Measurements from ENCODE around the gene PI3.

DNA sequence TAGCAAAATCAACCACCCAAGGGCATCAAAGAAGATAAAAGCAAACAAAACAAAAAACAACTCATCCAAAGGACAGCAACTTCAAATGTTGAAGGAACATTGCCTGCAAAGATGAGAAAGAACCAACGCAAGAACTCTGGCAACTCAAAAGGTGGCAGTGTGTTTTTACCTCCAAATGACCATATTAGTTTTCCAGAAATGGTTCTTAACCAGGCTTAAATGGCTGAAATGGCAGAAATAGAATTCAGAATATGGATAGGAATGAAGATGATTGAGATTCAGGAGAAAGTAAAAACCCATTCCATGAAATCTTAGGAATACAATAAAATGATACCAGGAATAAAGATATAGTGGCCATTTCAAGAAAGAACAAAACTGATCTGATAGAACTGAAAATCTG, 9.8 kb upstream of the PI3 start:
- TF ChIP-seq, protein P1, sequence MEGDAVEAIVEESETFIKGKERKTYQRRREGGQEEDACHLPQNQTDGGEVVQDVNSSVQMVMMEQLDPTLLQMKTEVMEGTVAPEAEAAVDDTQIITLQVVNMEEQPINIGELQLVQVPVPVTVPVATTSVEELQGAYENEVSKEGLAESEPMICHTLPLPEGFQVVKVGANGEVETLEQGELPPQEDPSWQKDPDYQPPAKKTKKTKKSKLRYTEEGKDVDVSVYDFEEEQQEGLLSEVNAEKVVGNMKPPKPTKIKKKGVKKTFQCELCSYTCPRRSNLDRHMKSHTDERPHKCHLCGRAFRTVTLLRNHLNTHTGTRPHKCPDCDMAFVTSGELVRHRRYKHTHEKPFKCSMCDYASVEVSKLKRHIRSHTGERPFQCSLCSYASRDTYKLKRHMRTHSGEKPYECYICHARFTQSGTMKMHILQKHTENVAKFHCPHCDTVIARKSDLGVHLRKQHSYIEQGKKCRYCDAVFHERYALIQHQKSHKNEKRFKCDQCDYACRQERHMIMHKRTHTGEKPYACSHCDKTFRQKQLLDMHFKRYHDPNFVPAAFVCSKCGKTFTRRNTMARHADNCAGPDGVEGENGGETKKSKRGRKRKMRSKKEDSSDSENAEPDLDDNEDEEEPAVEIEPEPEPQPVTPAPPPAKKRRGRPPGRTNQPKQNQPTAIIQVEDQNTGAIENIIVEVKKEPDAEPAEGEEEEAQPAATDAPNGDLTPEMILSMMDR (IDR thresholded peaks at IDR 0.05): no peak
- TF ChIP-seq POLR2A (IDR thresholded peaks at IDR 0.05): no peak

Data from breast epithelium (tissue), 3 donors.